ENCODE measurements around the gene ADSL.

DNA sequence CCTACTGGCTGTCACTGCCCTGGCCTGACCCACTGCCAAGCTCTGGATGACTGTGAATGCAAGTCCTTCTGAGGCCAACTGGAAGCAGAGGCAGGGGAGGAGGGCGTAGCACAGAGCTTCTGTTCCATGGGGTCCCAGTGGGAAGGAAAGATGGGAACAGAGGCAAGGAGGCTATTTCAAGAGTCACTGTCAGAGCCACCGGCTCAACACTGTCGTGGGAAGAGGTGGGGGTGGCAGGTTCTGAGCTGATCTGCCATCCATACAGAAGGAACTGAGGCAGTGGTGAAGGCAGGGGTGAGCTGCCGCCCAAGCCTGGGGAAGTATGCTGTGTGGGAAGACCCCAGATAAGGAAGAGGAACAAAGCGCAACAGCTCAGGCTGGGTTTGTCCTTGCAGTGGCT, 78.8 kb downstream of the ADSL start:
- TF ChIP-seq CEBPB (IDR thresholded peaks at IDR 0.05; ENCODE audit: low read depth) (no peak), EZH2 (IDR thresholded peaks at IDR 0.05) (no peak), FOSL1 (IDR thresholded peaks at IDR 0.05; ENCODE audit: low read depth) (no peak), TCF7L2 (IDR thresholded peaks at IDR 0.05; ENCODE audit: borderline replicate concordance, extremely low read depth, insufficient read depth, insufficient read length) (no peak), RAD21 (IDR thresholded peaks at IDR 0.05; ENCODE audit: low read depth) (no peak), POLR2A (IDR thresholded peaks at IDR 0.05; ENCODE audit: borderline replicate concordance, extremely low read depth, insufficient read depth, insufficient read length) (no peak)
- TF ChIP-seq, protein P1, sequence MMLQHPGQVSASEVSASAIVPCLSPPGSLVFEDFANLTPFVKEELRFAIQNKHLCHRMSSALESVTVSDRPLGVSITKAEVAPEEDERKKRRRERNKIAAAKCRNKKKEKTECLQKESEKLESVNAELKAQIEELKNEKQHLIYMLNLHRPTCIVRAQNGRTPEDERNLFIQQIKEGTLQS (IDR thresholded peaks at IDR 0.05), result no peak
- TF ChIP-seq, protein P2, sequence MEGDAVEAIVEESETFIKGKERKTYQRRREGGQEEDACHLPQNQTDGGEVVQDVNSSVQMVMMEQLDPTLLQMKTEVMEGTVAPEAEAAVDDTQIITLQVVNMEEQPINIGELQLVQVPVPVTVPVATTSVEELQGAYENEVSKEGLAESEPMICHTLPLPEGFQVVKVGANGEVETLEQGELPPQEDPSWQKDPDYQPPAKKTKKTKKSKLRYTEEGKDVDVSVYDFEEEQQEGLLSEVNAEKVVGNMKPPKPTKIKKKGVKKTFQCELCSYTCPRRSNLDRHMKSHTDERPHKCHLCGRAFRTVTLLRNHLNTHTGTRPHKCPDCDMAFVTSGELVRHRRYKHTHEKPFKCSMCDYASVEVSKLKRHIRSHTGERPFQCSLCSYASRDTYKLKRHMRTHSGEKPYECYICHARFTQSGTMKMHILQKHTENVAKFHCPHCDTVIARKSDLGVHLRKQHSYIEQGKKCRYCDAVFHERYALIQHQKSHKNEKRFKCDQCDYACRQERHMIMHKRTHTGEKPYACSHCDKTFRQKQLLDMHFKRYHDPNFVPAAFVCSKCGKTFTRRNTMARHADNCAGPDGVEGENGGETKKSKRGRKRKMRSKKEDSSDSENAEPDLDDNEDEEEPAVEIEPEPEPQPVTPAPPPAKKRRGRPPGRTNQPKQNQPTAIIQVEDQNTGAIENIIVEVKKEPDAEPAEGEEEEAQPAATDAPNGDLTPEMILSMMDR (IDR thresholded peaks at IDR 0.05 in 2 of 3, conservative IDR thresholded peaks at IDR 0.05 in 1 of 3; ENCODE audit: borderline replicate concordance in 1 of 3, insufficient read depth in 1 of 3, low read depth in 2 of 3, low read length in 2 of 3), result no peak

Measured in HCT116 (cell line).